Hepatic stellate cell (primary cell): ENCODE measurements around the gene CFLAR.
A peak's percentile ranks its signal among the peaks of the same experiment; 100 is the strongest.
"Not testable (repeated sequence)": the region's sequence is repeated elsewhere in the genome, so short reads cannot be mapped to it uniquely, and the experiment has no call there.

Experiments used
- DNase-seq: peaks from one replicate; pipeline ENCODE4 v3.0.0; 2011; ENCODE audit warnings: low spot score

CFLAR gene

DNA sequence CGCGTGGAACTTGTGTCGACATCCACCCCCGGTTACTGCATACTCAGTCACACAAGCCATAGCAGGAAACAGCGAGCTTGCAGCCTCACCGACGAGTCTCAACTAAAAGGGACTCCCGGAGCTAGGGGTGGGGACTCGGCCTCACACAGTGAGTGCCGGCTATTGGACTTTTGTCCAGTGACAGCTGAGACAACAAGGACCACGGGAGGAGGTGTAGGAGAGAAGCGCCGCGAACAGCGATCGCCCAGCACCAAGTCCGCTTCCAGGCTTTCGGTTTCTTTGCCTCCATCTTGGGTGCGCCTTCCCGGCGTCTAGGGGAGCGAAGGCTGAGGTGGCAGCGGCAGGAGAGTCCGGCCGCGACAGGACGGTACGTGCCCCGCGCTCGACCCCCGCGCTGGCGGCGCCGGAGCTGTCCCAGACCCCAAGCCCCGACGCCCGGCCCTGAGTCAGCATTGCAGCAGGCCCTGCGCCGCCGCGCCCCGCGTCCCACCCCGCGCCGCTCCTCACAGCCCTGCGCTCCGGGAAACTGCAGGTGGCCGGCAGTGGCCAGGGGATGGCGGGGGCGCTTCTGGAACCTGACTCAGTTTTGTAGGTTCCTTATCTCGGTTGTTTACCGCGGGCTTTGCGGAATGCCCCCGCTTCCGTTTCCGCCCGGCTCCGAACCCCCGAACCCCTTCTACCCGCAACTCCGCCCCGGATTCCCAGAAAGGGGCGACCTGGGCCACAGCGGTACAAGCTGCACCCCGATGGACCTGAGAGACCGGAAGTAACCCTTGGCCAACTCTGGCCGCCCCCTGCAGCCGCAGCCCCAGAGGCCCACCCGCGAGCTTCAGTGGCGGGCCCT lies at the start of gene CFLAR:
TSS of gene CFLAR (plus strand) at position 50 of the 844 bp plus-strand sequence. CDS start 13,702 bp downstream, outside the sequence.
- peak; percentile 70 for DNase-seq

DNA sequence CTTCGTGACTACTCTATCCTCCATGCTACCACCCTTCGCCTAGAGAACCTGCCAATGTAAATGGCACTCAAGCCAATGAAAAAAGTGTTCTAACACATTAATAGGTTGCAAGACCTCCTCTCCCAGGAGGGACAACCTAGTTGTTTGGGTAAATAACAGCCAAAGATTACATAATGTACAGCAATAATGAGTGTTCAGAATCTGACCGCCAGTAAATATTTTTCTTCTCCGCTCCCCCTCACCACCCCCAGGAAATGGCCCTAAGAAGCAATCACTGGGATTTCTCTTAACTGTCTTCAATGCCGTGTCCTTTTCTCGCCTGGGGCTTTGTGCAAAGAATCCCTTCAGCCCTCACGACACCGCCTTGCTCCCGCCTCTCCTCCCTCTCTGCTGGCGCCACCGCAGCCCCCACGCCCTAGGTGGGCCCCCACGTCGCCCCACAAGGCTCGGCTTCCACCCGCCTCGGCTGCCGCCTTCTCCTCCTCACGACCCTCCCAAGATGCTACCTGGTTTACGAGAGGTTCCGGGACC lies 45.0 kb upstream of the CFLAR start:
- DNase-seq, result peak; percentile 34

DNA sequence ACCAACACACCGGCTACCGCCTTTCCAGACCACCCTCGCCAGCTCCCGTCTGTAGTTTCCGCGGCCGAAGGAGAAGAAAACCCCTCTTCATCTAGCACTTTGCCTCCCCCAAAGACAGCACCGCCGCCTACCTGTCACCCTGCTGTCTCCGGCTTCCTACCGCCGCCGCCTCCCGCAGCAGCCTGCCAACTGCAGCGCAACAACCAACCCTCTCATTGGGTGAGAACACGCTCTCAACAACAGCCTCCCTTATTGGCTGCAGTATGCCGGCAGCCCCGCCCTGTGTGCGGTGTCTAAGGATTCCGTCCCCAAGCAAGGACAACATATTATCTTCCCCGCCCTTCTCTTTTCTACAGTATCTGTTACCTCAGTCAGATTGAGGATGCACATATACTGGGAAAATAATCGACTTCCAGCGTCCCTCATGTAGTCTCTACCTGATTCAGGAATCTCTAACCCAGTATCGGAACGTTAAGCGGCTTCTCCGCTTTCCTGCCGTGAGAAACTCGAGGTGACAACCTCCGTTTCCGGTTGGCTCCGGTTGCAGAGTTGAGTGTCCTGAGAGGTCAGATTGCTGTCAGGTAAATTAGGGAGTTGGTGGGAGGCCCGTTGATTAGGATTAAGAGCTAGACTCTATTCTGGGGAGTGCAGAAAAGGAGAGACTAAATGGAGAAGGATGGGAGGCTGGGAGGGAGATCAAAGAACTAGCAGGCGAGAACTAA lies 44.3 kb upstream of the CFLAR start, which contains the start of the genes HYCC2 and NDUFB3:
TSS of gene HYCC2 (minus strand) at position 193 of the 722 bp plus-strand sequence. CDS start 47,662 bp downstream, outside the sequence.
TSS of gene NDUFB3 (plus strand) at position 523 of the 722 bp plus-strand sequence. CDS start 6,882 bp downstream, outside the sequence.
- peak; percentile 98 for DNase-seq

DNA sequence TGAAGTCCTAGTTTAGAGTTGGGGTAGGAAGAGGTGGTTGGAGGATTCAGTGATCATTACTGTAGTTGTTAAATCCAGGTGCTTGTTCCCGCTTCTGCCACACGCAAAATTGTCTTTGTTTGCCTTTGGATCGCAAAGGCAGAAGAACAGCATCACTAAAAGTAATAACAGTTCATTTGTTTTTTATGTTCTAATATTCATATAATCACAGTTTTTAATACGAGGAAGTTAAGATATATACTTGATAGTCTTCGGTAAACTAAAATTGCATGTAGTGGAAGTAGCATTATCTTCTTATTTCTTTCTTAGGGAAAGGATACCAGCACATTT lies 43.8 kb upstream of the CFLAR start:
- DNase-seq, result peak; percentile 17

DNA sequence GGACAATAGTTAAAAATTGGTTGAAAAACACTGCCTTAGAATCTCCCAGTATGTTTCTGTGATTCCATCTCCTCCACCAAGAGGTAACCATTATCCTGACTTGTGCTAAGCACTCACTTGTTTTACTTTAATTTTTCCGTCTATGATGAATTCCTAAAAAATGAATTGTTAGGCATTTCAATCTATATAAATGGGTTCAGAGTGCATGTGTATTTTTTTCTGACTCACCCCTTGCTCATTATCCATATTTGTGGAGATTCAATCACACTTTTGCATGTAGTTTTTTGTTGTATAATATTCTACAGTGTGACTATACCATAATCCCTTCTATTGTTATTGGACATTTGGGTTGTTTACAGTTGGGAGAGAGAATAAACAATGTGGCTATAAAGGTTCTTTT lies 42.9 kb upstream of the CFLAR start:
- DNase-seq, result no peak

DNA sequence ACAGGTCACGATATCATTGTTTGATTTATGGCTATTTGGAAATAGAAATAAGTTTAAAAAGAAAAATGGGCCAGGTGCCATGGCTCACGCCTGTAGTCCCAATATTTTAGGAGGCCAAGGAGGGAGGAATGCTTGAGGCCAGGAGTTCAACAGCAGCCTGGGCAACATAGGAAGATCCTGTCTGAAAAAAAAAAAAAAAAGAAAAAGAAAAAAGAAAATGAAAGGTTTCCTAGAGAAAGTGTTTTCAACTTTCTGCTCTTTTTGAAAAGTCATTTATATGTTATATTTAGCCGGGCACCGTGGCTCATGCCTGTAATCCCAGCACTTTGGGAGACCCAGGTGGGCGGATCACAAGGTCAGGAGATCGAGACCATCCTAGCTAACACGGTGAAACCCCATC lies 41.0 kb upstream of the CFLAR start:
- no peak for DNase-seq

DNA sequence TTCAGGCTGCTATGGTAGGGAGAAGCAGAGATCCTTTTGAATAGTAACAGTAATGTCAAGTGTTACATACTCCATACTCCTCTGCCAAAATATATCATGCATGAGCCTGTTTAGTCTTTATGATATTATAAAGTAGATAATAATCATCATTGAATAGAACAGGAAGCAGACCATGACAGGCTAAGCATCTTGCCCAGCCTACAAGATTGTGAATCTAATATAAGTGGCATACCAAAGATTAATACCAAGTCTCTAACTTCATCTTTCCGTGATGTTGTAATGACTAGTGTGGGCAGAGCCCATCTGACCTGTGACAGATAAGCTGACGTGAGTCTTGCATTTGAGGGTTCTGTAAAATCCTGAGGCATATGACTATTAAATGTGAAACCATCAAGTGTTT lies 31.1 kb upstream of the CFLAR start:
- no peak for DNase-seq

DNA sequence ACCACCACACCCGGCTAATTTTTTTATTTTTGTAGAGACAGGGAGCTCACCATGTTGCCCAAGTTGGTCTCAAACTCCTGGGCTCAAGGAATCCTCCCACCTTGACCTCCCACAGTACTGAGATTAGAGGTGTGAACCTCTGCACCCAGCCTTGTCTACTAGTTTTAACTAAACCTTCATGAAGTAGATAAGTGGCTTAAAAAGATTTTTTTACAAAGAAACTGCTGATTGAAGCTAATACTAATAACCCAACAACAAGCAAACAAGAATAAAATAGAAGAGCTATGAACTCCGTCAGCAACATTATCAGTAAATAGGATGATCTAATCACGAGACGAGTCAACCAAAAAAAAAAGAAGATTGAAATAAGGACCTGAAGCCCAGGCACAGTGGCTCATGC lies 25.4 kb upstream of the CFLAR start:
- DNase-seq, result no peak

DNA sequence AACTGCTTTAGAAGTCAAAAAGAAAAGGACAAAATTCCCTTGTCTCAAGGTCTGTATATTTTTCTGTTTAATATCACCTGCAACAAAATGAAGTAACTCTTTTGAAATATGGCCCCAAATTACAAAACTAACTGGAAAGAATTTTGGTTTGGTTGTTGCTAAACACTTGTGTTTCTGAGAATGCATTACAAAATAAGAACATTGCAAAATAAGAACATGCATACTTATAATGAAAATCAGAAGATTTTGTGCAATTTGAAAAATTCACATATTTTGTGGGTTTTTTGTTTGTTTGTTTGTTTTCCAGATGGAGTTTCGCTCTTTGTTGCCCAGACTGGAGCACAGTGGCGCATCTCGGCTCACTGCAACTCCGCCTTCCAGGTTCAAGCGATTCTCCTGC lies 22.4 kb upstream of the CFLAR start:
- no peak for DNase-seq

DNA sequence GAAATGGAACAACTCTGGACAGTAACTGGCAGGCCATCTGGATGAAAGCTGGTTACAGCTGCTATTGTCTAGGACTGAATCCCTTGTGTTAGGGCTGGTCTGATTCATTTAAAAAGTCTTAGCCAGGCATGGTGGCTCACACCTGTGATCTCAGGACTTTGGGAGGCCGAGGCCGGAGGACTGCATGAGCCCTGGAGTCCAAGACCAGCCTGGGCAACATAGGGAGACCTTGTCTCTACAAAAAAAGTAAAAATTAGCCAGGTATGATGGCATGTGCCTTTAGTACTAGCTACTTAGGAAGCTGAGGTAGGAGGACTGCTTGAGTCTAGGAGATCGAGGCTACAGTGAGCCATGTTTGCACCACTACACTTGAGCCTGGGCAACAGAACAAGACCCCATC lies 15.5 kb upstream of the CFLAR start:
- no peak for DNase-seq

DNA sequence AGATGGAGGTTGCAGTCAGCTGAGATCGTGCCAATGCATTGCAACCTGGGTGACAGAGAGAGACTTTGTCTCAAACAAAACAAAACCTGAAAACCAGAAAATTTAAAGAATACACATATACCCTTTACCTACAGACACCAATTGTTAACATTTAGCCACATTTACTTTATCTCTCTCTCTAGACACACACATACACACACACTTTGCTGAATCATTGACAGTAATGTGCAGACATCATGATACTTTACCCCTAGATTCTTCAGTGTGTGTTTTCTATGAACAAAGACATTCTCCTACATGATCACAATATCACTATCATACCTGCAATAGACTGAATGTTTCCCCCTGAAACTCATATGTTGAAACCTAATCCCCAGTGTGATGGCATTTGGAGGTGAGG lies 10.2 kb upstream of the CFLAR start:
- no peak for DNase-seq

DNA sequence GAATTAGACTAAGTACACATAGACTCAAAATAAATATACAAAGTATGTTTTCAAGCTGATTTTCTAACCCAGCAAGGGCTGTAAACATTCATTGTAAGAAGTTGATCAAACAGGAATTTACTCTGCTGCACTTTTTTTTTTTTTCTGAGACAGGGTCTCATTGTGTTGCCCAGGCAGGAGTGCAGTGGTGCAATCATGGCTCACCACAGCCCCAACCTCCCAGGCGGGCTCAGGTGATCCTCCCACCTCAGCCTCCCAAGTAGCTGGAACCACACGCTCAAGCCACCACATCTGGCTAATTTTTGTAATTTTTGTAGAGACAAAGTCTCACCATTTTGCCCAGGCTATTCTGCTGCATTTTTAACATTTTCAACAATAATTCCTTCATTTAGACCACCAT lies 8.3 kb upstream of the CFLAR start:
- DNase-seq, result no peak

DNA sequence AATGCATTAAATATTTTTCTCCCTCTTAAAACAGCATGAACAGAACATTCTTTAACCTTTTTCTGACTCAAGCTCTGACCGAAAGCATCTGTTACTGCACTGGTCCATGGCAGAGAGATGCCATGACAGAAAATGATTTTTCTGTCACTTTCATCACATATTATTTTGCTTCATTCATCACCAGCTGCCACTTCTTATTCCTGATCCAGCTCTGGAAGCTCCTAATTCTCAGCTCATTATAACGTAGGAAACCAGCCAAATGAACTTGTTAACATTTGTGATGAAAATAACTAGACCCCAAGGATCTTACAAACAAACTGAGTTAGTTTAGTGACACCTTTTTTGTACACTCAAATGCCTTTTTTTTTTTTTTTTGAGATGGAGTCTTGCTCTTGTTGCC lies 7.6 kb upstream of the CFLAR start:
- no peak for DNase-seq

DNA sequence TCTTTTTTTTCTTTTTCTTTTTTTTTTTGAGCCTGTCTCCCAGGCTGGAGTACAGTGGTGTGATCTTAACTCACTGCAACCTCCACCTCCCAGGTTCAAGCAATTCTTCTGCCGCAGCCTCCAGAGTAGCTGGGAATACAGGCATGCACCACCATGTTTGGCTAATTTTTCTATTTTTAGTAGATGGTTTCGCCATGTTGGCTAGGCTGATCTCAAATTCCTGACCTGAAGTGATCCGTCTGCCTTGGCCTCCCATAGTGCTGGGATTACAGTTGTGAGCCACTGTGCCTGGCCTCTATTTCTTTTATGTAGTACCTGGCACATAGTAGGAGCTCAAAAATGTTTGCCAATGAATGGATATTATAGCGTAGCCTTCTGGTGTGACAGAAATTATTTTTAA lies 6.8 kb upstream of the CFLAR start:
- DNase-seq, result no peak

DNA sequence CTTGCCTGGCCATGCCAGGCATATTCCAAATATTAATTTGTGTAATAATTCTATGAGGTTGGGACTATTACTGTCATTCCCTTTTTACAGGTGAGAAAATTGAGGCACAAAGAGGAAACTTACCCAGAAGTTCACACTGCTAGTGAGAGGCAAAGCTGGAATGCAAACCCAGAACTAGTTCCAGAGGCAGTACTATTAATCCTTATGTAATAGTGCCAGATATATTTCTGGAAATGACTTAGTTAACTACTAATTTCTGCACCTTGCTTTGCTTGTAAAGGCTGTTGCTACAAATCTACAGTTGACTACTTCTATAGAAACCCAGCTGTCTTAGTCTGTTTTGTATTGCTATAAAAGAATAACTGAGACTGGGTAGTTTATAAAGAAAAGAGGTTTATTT lies 5.3 kb upstream of the CFLAR start:
- DNase-seq, result no peak

DNA sequence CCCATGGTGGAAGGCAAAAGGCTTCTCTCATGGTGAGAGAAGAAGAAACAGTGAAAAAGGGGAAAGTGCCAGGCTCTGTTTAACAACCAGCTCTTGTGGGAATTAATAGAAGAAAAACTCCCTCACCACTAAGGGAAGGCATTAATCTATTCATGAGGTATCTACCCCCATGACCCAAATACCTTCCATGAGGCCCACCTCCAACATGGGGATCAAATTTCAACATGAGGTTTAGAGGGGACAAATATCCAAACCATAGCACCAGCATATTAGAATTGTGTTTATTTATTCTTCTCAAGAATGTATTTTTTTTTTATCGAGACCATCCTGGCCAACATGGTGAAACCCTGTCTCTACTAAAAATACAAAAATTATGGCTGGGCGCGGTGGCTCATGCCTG lies 4.9 kb upstream of the CFLAR start:
- no peak for DNase-seq

DNA sequence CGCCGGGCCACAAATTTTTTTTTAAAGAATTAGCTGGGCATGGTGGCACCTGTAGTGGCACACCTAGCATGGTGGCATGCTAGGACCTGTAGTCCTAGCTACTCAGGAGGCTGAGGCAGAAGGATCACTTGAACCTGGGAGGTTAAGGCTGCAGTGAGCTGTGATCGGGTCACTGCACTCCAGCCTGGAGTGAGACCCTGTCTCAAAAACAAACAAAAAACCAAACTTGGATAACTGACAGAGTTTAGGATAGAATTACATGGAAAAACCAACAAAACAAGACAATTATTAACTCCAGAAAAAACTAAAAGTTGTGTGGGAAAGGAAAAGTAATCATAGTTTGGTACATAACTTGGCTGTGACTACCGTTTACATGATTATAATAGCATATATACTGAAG lies 1.6 kb upstream of the CFLAR start:
- DNase-seq, result no peak

DNA sequence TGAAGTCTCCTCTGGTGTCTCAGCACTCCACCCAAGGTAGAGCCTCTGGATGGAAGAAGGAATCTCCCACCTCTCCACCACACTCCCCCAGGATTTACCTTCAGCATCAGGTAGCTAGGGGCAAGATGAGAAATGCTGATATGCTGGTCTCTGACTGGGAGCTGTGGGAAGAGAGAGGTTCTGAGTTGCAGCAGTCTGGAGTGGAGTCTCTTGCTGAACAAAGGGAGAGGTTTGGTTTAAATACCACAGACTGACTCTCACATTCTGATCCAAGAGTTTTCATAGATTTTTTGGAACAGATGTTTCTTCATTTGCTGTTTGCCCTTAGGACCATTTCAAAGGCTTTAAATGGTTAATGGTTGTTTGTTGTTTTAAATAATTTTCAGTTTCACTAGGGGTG lies 1.1 kb upstream of the CFLAR start:
- no peak for DNase-seq

DNA sequence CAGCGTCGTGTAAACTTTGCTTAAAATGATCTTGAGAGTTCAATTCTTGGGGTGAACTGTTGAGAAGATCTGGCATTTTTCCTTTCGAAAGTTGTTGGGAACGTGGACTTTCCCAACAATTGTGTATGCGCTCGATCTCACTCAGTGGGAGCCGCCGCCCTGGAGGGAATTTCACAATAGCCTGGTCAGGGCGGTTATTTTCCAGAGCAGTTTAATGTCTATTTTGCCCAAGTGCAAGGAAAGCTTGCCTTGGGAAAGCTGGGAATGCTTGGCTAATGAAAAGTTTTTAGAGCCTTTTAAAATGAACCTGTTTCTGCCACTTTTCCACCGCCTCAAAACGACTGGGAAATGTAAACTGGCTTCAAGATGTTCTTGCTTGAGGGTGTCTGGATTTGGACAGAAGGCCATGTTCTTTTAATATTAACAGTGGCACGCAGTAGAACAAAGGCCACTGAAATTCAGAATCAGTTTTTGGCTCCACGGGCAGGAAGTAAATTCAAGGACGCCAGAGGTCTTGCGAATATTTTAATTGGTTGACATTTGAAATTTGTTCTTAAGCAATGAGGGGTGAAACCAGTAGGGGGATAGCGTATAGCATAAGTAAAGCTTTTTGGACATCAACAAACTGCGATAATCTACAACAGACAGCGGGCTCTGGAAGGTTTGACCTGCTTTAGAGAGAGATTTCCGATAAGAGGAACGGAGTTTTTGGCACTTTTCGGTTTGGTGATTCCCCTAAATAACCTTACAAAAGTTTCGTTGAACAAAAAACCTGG lies 1.2 kb downstream of the CFLAR start:
- peak; percentile 60 for DNase-seq

DNA sequence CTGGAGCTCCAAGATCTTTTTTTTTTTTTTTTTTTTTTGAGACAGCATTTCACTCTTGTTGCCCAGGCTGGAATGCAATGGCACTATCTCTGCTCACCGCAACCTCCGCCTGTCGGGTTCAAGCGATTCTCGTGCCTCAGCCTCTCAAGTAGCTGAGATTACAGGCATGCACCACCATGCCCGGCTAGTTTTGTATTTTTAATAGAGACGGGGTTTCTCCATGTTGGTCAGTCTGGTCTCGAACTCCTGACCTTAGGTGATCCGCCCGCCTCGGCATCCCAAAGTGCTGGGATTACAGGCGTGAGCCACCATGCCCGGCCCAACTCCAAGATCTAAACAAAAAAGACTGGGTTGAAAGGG lies 1.8 kb downstream of the CFLAR start:
- DNase-seq, result not testable (repeated sequence)

DNA sequence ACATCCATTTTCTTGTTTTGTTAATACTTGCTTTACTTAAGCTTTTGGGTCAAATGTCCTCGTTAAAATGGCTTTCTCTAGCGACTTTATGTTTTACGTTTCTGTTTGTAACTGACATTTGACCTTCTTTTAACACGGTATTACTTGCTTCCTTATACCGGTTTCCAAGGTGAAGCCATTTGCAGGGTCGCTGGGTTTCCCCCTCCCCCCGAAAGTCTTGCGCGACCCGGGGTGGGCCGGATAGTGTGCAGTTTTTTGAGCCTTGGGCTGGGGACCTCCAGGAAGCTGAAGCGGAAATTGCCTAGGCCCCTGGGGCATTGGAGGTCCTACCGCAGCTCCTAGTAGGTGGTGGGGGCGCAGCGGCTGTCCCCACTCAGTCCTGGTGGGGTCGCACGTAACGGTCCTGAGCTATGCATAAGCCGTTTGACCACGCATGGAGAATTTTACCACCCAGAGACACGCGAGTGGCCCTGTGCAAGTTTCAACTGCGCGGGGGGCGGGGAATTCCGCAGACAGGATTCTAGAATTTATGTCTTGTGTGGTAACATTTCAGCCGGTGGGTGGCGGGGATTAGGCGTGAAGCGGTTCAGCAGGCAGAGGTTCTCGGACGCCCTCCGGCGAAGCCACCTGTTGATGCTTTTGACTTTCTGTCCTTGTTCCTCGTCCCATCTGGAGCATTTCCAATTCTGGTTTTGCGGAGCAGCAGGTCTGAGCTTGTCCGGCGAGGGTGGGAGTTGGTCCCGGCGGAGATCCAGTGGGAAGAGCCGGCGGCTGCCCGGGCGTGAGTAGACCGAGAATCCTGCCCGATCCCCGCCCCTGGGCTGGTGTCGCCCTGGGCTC lies 2.4 kb downstream of the CFLAR start:
- peak; percentile 70 for DNase-seq
